NCI-H345 (cell line): Measurements from ENCODE around the gene FAM25G.
A peak's percentile ranks its signal among the peaks of the same experiment; 100 is the strongest.
"Not testable (repeated sequence)": the region's sequence is repeated elsewhere in the genome, so short reads cannot be mapped to it uniquely, and the experiment has no call there.

Source experiments
- DNase-seq: peaks from one replicate; lab custom pipeline; 2025; lab: John Stamatoyannopoulos, UW

Gene FAM25G

GRCh38 chr10:47465216-47465917 lies 26.1 kb downstream of the FAM25G start:
- not testable (repeated sequence) for DNase-seq

DNA sequence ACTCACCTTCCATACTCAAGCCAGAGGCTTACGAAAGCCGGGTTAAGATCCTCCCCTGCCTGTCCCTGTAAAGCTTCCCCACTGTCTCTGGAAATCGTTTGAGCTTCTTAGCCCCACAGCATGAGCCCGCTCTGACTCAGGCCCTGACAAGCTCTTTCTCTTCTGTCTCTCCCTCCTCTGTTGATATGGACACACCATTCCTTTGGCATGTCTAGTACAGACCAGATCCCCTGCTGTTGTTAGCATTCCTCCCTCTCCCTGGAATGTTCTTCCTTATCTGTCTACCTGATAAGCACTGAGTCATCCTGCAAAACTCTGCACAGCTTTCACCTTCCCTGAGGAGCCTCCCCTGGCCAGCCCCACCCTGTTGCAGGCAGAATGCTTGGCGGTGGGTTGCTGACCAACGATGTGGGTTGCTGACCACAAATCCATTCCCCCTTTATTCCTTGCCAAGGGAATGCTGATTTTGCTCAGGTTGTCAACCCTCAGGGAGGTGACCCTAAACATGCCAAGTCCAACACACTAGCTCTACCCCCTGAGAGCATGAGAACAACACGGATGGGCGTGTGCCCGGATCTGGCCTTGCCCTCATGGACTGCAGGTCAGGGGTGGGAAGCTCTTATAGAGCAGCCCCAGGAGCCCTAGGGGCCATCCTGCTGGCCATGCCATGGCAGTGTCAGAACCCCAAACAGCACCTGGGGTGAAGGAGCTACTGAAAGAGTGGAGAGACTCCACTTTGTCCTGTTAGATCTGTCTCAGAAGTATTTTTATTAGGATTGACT lies 28.7 kb downstream of the FAM25G start:
- DNase-seq, result not testable (repeated sequence)

DNA sequence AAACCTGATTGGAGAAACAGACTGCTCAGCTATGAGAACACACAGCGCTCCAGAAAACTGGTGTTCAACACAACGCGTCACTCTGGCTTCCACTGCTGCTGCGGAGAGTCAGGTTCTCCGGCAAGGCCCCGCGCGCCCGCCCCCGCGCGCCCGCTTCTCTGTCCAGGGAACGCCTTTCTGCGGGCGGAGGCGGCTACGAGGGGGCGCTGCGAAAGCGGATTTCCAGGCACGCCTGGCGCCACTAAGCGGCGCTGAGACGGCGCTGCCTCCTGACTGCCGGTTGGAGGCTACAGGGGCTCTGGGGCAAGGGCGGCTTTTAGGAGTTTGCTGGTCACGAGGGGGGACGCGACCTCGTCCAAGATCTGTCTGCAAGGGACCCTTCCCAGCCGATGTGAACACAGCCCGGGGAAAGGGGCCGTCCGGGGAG lies 30.2 kb downstream of the FAM25G start:
- not testable (repeated sequence) for DNase-seq

DNA sequence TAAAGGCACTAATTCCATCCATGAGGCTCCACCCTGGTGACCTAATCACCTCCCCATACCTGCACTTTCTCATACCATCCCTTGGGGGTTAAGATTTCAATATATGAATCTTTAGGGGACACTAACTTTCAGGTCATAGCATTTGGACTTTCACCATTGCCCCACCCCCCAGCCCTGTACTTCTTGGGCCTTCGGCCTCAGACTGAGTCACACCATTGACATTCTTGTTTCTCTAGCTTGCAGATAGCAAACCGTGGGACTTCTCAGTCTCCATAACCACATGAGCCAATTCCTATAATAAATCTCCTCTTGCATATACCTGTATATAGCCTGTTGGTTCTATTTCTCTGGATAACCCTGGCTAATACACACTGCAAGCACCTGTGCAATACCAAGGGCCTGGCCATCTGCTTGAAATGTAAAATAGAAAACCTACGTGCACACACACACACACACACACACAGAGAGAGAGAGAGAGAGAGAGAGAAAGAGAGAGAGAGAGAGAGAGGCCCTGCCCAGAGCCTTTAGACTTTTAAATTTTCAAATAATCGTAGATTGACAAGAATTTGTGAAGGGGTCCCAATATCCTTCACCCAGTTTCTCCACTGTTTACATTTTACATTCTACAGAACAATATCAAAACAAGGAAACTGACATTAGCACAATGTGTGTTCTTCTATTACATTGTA lies 32.9 kb downstream of the FAM25G start:
- no peak for DNase-seq

GRCh38 chr10:47457826-47458225 lies 33.7 kb downstream of the FAM25G start:
- no peak for DNase-seq

DNA sequence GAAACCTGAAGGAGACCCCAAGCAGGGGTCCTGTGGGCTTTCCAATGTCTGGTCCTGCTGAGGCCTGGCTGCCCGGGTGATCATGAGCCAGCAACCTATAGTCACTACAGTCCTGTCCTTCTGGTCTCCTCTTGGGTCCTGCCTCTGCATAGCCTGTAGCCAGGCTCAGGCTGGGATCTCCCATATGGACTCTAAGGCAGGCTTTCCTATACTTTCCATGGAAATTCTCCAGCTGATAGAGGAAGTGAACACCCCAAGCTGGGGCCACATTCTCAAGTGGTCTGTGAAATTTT lies 34.0 kb downstream of the FAM25G start:
- DNase-seq, result no peak

DNA sequence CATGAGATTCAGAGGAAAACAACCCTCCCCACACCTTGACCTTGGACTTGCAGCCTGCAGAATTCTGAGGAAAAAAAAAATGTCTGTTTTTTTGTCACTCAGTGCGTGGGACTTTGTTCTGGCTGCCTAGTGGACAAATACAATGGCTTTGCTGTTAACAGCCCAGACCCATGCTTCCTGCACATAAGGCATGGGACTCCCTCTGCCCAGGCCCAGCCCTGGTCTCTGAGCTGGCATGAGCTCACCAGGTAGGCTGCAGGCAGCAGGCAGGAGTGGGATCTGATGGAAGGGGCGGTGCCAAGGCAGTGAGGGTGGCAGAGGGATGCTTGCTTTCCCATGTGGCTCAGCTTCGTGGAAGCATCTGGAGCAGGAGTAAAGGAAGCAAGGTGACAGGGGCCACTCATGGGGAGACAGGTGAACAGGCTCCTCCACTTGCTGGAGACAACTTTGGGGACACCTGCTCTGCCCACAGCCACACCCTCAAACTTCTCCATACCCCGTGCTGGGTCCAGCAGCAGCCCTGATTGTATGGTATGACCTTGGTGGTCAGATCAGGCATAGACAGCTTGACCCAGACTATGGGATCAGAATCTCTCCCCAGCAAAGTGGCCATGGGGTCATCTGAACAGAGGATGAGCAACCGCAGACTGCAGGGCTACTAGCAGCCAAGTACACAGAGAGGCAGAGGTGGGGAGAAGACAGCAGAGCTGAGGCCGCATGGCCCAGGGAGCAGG lies 34.5 kb downstream of the FAM25G start:
- no peak for DNase-seq

DNA sequence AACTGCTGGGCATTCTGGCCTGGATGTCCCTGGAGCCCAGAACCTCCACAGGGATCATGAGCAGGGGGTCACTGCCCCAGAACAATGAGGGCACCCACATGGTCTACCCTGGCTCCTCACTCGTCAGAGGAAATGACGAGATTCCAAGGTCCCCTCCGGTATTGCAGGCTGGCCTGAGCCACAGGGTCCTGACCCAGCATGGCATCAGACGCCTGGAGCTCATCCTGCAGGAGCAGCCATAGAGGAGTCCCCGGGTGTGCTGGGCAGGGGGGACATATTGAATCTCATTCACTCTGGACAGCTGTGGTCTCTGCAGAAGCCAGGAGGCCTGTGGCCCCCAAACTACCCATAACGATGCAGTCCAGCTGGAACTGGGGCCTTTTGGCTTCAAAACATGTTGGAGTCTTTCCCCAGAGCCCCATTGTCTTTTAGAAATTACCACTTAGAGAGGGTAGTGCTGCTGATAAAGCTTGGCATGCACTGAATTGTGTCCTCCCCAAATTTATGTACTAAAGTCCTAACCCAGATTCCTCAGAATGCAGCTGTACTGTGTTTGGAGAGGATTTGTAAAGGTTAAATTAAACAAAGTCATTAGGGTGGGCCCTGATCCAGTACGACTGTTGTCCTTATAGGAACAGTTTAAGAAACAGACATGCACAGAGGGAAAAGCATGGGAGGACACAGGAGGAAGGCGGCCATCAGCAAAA lies 35.3 kb downstream of the FAM25G start:
- DNase-seq, result no peak

DNA sequence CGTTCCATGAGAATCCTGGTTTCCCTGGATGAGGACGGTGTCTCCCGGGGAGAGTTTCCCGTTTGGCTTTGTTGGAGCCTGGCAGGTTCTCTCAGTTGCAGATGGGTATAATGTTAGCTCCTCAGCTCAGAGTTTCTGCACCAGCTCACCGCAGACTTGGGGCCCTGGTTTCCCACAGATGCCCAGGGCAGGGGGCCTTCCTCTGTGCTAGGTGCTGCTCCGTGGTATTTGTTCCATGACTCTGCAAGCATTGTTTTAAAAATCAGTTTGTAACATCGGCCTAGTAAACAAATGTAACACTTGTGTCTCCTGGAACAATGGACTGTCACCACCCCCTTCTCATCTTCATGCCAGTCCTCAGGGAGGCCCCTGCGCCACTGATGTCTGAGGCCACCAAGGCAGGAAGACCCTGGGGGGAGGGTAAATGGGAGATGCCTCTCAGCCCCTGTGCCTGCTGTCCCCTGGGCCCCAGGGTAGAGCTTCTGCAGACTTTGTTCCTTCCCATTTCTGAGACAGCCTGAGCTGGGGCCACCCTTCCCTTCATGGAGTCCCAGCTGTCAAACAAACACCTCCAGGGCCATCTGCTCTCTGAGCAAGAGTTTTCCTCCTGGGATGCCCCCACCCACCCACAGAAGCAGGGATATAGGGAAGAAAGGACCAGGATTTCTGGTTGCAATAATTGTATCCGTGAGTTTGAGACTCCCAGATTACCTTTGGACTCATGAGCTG lies 36.0 kb downstream of the FAM25G start:
- not testable (repeated sequence) for DNase-seq

GRCh38 chr10:47454780-47455058 lies 36.8 kb downstream of the FAM25G start:
- DNase-seq, result no peak

- DNase-seq, result no peak
Observed at GRCh38 chr10:47454008-47454779, 37.3 kb downstream of the FAM25G start.

DNA sequence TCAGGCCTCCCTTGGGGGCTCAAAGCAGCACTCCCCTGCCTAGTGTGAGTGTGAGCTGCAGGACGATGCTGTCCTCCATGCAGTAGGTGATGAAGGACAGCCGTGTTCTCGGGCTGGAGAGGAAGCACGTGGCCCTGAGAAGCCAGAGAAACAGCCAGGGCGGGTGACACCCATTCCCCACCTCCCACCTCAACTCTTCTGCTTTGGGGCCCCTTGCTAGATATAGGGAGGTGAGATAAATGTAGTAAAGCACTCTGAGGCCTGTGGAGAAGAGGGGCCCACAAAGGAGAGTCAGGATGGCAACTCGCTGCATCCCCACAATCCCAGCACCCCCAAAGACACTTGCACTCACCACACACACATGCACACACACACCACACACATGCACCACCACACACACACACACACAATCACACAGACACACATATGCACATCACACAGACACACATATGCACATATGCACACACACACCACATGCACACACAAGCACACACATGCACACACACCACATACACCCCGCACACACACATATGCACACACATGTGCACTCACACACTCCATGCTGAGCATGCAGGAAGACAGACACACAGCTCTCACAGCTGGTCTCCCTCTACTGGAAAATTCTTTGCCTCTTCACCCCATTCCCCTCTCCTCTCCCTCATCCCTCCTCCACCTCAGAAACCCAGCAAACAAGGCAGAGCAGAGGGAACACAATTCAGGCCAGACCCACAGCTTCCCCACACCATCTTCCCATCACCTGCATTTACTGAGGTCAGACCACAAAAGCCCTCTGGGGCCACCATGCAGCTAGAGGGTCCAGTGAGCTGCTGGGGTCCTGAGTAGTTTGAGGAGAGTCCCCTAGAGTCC lies 38.1 kb downstream of the FAM25G start:
- DNase-seq, result no peak

DNA sequence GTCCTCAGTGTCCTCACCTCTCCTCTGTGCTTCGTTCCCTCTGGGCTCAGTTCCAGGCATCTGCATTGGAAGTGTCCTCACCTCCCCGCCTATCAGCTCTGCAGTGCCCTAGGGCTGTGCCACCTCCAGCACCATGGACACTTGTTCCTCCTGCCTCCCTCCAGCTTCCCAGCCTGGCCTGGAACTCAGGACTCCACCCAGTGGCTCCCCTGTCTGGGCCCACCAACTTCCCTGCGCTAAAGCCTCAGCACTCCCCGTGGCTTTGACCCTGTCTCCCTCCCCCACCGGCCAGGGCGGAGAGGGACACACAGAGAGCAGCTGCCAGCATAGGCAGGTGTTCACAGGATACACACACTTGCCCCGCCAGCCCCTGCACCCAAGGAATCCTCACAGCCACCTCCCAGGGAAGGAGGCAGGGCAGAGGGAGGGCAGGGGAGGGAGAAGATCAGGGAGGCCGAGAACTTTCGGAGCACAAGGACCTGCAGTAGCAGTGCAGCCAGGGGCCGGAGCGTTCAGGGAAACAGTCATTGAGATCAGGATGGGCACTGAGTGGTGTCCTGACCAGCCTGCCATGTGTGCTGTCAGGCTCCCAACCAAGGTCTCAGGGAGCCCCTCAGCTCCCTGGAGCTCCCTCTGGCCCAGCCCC lies 38.9 kb downstream of the FAM25G start:
- DNase-seq, result peak; percentile 42

- no peak for DNase-seq
Observed at GRCh38 chr10:47451998-47452494, 39.5 kb downstream of the FAM25G start.

DNA sequence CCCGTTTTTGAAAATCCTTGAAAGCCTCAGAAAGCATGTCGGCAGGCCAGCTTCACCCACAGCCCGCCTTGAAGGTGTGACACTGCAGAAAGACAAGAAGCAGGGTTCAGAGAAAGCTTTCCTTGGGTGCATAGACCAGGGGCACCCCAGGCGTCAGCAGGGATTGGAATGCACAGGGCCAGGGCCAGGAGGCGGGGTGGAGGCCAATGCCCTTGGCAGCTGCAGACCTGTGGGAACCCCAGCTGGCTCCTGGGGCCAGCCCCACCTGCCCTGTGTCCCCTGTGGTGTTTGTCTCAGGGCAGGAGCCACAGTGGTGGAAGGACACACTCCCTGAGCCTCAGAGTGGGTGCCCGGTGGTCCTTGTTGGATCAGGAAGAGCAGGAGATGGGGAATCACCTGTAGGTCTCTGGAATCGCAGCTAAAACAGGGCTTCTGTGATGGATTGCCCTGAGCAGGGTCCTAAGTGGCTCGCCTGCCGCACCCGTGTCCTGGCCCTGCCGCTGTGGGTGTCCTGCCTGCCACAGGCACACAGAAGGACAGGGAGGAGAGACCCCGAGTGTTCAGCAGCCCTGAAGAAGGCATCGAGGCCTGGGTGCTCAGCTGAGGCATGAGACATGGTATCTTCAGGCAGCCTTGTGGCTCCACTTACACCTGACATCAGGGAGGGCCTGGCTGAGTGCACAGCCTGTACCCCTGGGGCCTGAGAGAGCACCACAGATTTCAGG lies 40.1 kb downstream of the FAM25G start:
- no peak for DNase-seq

DNA sequence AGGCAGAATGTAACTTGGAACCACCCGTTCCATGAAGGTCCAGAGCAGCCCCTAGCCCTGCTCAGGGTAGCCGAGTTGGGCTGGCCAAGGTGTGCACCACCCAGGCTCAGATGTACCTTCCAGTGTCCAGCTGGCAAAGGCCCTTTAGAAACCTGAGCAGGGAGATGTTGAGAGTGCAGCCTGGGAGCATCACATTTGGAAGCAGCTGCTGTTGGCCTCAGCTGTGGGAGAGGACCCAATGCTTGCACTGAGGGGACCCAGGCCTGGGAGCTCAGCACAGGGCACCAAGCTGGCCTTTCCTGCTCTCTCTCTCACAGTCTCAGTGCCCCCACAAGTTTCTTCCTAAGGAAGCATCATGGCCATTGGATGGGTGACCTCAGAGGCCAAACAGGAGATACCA lies 41.1 kb downstream of the FAM25G start:
- DNase-seq, result no peak

GRCh38 chr10:47449979-47450378 lies 41.5 kb downstream of the FAM25G start:
- DNase-seq, result no peak
